Measurements from ENCODE around the gene MT1B.

Gene MT1B

GRCh38 chr16:56689171-56689570, 37.5 kb downstream of the MT1B start:
- DNase-seq: no peak

- DNase-seq: no peak
These were observed 38.9 kb downstream of the MT1B start for GRCh38 chr16:56690420-56691122.

GRCh38 chr16:56691885-56692284, 40.2 kb downstream of the MT1B start:
- no peak for DNase-seq

- DNase-seq: no peak
These were observed 43.6 kb downstream of the MT1B start for GRCh38 chr16:56695246-56695645.

GRCh38 chr16:56697456-56698155, 45.9 kb downstream of the MT1B start:
- DNase-seq: no peak

- DNase-seq: no peak
These were observed 48.5 kb downstream of the MT1B start for GRCh38 chr16:56700195-56700594.

- no peak for DNase-seq
These were observed 48.9 kb downstream of the MT1B start for GRCh38 chr16:56700631-56701030.

GRCh38 chr16:56701534-56701933, 49.8 kb downstream of the MT1B start:
- DNase-seq: no peak

Measured in CD4-positive, alpha-beta T cell treated with Interleukin-6 for 4 hours (primary cell).